PC-9 (cell line): ENCODE measurements around the gene SACS.

Experiments
- EZH2 ChIP-seq: fragments of 200-600 bp; sonication (generic); IDR thresholded peaks from 2 replicates; pipeline ENCODE4 v1.8.0; 2017; ENCODE audit warnings: antibody characterized with exemption, low read depth
- TF ChIP-seq, protein P1 (sequence below): fragments of 200-600 bp; sonication (generic); conservative IDR thresholded peaks from 2 replicates; pipeline ENCODE4 v1.6.1; 2017; ENCODE audit warnings: mixed run types, antibody characterized with exemption, mild to moderate bottlenecking, moderate library complexity

DNA sequence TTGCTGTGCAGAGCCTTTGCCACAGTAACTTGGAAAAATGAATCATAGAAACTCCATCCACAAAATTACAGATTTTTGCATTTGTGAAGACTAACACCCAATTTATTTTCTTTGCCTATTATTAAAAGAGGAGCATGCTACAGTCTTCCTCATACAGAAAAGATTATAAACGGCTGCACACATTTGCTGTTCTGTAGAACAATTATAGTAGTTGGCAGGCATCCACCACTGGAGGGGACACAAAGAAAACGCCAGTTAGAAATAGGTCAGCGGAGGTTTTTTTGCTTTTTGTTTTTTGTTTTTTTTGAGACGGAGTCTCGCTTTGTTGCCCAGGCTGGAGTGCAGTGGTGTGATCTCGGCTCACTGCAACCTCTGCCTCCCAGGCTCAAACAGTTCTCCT is 51.6 kb downstream of the SACS start:
- TF ChIP-seq, protein P1, sequence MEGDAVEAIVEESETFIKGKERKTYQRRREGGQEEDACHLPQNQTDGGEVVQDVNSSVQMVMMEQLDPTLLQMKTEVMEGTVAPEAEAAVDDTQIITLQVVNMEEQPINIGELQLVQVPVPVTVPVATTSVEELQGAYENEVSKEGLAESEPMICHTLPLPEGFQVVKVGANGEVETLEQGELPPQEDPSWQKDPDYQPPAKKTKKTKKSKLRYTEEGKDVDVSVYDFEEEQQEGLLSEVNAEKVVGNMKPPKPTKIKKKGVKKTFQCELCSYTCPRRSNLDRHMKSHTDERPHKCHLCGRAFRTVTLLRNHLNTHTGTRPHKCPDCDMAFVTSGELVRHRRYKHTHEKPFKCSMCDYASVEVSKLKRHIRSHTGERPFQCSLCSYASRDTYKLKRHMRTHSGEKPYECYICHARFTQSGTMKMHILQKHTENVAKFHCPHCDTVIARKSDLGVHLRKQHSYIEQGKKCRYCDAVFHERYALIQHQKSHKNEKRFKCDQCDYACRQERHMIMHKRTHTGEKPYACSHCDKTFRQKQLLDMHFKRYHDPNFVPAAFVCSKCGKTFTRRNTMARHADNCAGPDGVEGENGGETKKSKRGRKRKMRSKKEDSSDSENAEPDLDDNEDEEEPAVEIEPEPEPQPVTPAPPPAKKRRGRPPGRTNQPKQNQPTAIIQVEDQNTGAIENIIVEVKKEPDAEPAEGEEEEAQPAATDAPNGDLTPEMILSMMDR: no peak
- no peak for TF ChIP-seq EZH2
